ENCODE measurements around the gene OPRM1. TPM values are rescaled to one million over a fixed set of nuclear protein-coding genes. Genes with fewer than 3 reads are reported as not detected.

Gene OPRM1
- total RNA-seq, 1 donor from 2014 or later, result not detected

GRCh38 chr6:154161689-154162088, 122.6 kb downstream of the OPRM1 start:
- TF ChIP-seq CTCF (IDR thresholded peaks at IDR 0.05; ENCODE audit: unreplicated experiment), result no peak
- H3K36me3 Mint-ChIP-seq (ENCODE audit: low read depth, unreplicated experiment), result peaks cover 17% of the 10 kb centered on the region
- no peak overlapping the region for H3K27ac Mint-ChIP-seq (ENCODE audit: unreplicated experiment)
- H3K9me3 Mint-ChIP-seq (ENCODE audit: unreplicated experiment), result no peaks in the 10 kb centered on the region
- peaks cover 33% of the 10 kb centered on the region for H3K4me1 Mint-ChIP-seq (ENCODE audit: unreplicated experiment)
- H3K4me3 Mint-ChIP-seq (ENCODE audit: unreplicated experiment), result no peak overlapping the region
- no peak for DNase-seq (ENCODE audit: low spot score)
- peaks cover 2% of the 10 kb centered on the region for H3K27me3 Mint-ChIP-seq (ENCODE audit: unreplicated experiment)

- no peak for TF ChIP-seq CTCF (IDR thresholded peaks at IDR 0.05; ENCODE audit: unreplicated experiment)
- no peaks in the 10 kb centered on the region for H3K9me3 Mint-ChIP-seq (ENCODE audit: unreplicated experiment)
- H3K36me3 Mint-ChIP-seq (ENCODE audit: low read depth, unreplicated experiment), result peaks cover 24% of the 10 kb centered on the region
- no peak overlapping the region for H3K27ac Mint-ChIP-seq (ENCODE audit: unreplicated experiment)
- peaks cover 2% of the 10 kb centered on the region for H3K27me3 Mint-ChIP-seq (ENCODE audit: unreplicated experiment)
- no peak overlapping the region for H3K4me3 Mint-ChIP-seq (ENCODE audit: unreplicated experiment)
- no peak for DNase-seq (ENCODE audit: low spot score)
- peaks cover 18% of the 10 kb centered on the region for H3K4me1 Mint-ChIP-seq (ENCODE audit: unreplicated experiment)
These were observed 125.4 kb downstream of the OPRM1 start for GRCh38 chr6:154164397-154164796.

GRCh38 chr6:154165478-154165877, 126.4 kb downstream of the OPRM1 start:
- H3K4me3 Mint-ChIP-seq (ENCODE audit: unreplicated experiment), result no peak overlapping the region
- no peak for DNase-seq (ENCODE audit: low spot score)
- H3K4me1 Mint-ChIP-seq (ENCODE audit: unreplicated experiment), result peaks cover 13% of the 10 kb centered on the region
- H3K27ac Mint-ChIP-seq (ENCODE audit: unreplicated experiment), result no peak overlapping the region
- peaks cover 4% of the 10 kb centered on the region for H3K27me3 Mint-ChIP-seq (ENCODE audit: unreplicated experiment)
- no peak for TF ChIP-seq CTCF (IDR thresholded peaks at IDR 0.05; ENCODE audit: unreplicated experiment)
- H3K36me3 Mint-ChIP-seq (ENCODE audit: low read depth, unreplicated experiment), result peaks cover 26% of the 10 kb centered on the region
- no peaks in the 10 kb centered on the region for H3K9me3 Mint-ChIP-seq (ENCODE audit: unreplicated experiment)

- H3K27me3 Mint-ChIP-seq (ENCODE audit: unreplicated experiment), result peaks cover 6% of the 10 kb centered on the region
- peak overlapping the region; percentile 80 for H3K4me3 Mint-ChIP-seq (ENCODE audit: unreplicated experiment)
- DNase-seq (ENCODE audit: low spot score), result no peak
- no peaks in the 10 kb centered on the region for H3K9me3 Mint-ChIP-seq (ENCODE audit: unreplicated experiment)
- no peak overlapping the region for H3K27ac Mint-ChIP-seq (ENCODE audit: unreplicated experiment)
- H3K36me3 Mint-ChIP-seq (ENCODE audit: low read depth, unreplicated experiment), result peaks cover 27% of the 10 kb centered on the region
- H3K4me1 Mint-ChIP-seq (ENCODE audit: unreplicated experiment), result peaks cover 9% of the 10 kb centered on the region
- peak; percentile 40 for TF ChIP-seq CTCF (IDR thresholded peaks at IDR 0.05; ENCODE audit: unreplicated experiment)
These were observed 127.1 kb downstream of the OPRM1 start for GRCh38 chr6:154166140-154166539.

DNA sequence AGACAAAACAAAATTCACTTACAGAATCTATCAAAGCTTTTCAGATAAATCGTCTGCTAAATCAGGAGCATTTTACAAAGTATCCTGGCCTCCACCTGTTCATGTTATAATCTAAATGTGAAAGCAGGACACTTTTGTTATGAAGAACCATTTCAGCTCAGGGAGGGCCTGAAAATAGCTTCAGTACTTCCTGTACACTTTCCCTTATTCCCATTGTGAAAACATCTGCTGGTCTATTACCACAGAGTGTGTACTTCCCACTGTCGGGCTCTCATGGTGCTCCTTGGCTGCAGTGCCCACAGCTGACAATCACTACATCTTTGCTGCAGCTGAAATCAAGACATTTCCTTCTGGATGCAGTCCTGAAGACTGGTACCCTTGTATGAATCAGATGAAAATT, 128.1 kb downstream of the OPRM1 start:
- Mint-ChIP-seq H3K36me3 (ENCODE audit: low read depth, unreplicated experiment) (peaks cover 29% of the 10 kb centered on the region), H3K27me3 (ENCODE audit: unreplicated experiment) (peaks cover 6% of the 10 kb centered on the region), H3K4me1 (ENCODE audit: unreplicated experiment) (peaks cover 9% of the 10 kb centered on the region), H3K27ac (ENCODE audit: unreplicated experiment) (no peak overlapping the region), H3K4me3 (ENCODE audit: unreplicated experiment) (no peak overlapping the region), H3K9me3 (ENCODE audit: unreplicated experiment) (no peaks in the 10 kb centered on the region)
- no peak for DNase-seq (ENCODE audit: low spot score)
- no peak for TF ChIP-seq CTCF (IDR thresholded peaks at IDR 0.05; ENCODE audit: unreplicated experiment)

Measured in endothelial cell (in vitro differentiated cells).